ENCODE data around the gene PPP4R4.

Gene PPP4R4

DNA sequence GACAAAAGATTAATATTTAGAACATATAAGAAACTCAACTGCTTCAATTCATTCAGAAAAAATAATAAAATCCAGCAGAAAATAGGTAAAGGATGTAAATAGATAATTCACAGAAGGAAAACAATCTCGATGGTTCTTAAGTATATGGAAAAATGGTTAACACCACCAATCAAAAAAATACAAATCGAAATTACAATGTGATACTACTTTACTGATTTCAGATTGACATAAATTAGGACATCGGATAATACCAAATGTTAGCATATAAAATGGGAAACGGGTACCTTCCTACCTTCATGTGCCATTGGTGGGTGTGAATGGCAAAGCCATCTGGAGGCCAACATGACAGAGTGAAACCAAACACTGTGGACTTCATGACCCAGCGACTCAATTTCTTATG lies 1.6 kb upstream of the PPP4R4 start:
- DNase-seq, result no peak
- Histone ChIP-seq H3K27ac (no peak overlapping the region), H3K27me3 (replicated peaks) (peaks cover 27% of the 10 kb centered on the region), H3K4me3 (ENCODE audit: low read depth, low read length) (no peak overlapping the region), H3K36me3 (replicated peaks) (no peaks in the 10 kb centered on the region)
- no peak for TF ChIP-seq CTCF (IDR thresholded peaks at IDR 0.05; ENCODE audit: low read depth, low read length, missing control alignments)
- in situ Hi-C loops (cut with HindIII; ENCODE audit: low pct_ligation_motif_present, low sequenced_read_pairs), result no loop called here

- DNase-seq, result no peak
- in situ Hi-C loops (cut with HindIII; ENCODE audit: low pct_ligation_motif_present, low sequenced_read_pairs), result no loop called here
- Histone ChIP-seq H3K36me3 (replicated peaks) (no peaks in the 10 kb centered on the region), H3K27me3 (replicated peaks) (peaks cover 31% of the 10 kb centered on the region), H3K4me3 (ENCODE audit: low read depth, low read length) (peak overlapping the region; percentile 52), H3K27ac (no peak overlapping the region)
- TF ChIP-seq CTCF (IDR thresholded peaks at IDR 0.05; ENCODE audit: low read depth, low read length, missing control alignments), result no peak
Measured at GRCh38 chr14:94173471-94173884, 644 bp upstream of the PPP4R4 start.

DNA sequence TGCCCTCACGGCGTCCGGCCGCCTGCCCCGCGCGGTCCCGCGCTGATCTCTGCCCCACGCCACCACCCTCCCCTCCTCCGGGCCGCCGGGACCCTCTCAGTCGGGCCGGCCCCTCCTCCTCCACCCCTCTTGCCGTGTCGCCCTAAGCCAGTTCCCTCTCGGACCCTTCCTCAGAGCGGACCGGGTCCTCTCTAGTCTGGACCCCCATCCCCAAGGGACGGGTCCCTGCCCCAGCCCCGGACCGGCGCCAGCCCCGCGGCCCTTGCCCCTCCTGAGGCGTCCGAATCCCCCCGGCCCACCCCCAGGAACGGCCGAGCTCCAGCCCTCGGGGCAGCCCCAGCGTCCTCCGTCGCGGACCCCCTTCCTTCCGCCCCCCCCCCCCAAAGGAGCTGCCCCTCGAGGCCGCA lies 485 bp downstream of the PPP4R4 start:
- Histone ChIP-seq H3K36me3 (replicated peaks) (no peaks in the 10 kb centered on the region), H3K27ac (no peak overlapping the region), H3K4me3 (ENCODE audit: low read depth, low read length) (peak overlapping the region; percentile 43), H3K27me3 (replicated peaks) (peaks cover 34% of the 10 kb centered on the region)
- no peak for TF ChIP-seq CTCF (IDR thresholded peaks at IDR 0.05; ENCODE audit: low read depth, low read length, missing control alignments)
- no peak for DNase-seq
- in situ Hi-C loops (cut with HindIII; ENCODE audit: low pct_ligation_motif_present, low sequenced_read_pairs), result no loop called here

- Histone ChIP-seq H3K27ac (no peak overlapping the region), H3K27me3 (replicated peaks) (peaks cover 34% of the 10 kb centered on the region), H3K4me3 (ENCODE audit: low read depth, low read length) (peak overlapping the region; percentile 3), H3K36me3 (replicated peaks) (no peaks in the 10 kb centered on the region)
- TF ChIP-seq CTCF (IDR thresholded peaks at IDR 0.05; ENCODE audit: low read depth, low read length, missing control alignments), result no peak
- no peak for DNase-seq
- in situ Hi-C loops (cut with HindIII; ENCODE audit: low pct_ligation_motif_present, low sequenced_read_pairs), result no loop called here
Measured at GRCh38 chr14:94175011-94175745, 1.1 kb downstream of the PPP4R4 start.

- in situ Hi-C loops (cut with HindIII; ENCODE audit: low pct_ligation_motif_present, low sequenced_read_pairs), result no loop called here
Measured at GRCh38 chr14:94175747-94176146, 1.6 kb downstream of the PPP4R4 start.

More at GRCh38 chr14:94175747-94176146, 1.6 kb downstream of the PPP4R4 start:
- H3K4me3 ChIP-seq (ENCODE audit: low read depth, low read length), result no peak overlapping the region
- no peaks in the 10 kb centered on the region for H3K36me3 ChIP-seq (replicated peaks)
- H3K27me3 ChIP-seq (replicated peaks), result peaks cover 34% of the 10 kb centered on the region
- H3K27ac ChIP-seq, result no peak overlapping the region
- DNase-seq, result no peak
- TF ChIP-seq CTCF (IDR thresholded peaks at IDR 0.05; ENCODE audit: low read depth, low read length, missing control alignments), result no peak
